Activated B cell treated with CpG ODN at 0.5 μM for 24 hours (primary cell): ENCODE measurements around the gene NUP54. TPM values are rescaled to one million over a fixed set of nuclear protein-coding genes. Genes with fewer than 3 reads are reported as not detected.

Experiments used
- ATAC-seq: fragments of 200-7000 bp; cut with Tn5 transposase; one replicate; pipeline ENCODE4 v1.10.0; 2021; ENCODE audit warnings: low read depth, mild to moderate bottlenecking, moderate library complexity
- CTCF ChIA-PET: fragments of 350-600 bp; sonication (Branson Sonifier 250); formaldehyde crosslinking; loops from one replicate; lab custom pipeline; 2021; ENCODE audit warnings: antibody characterized with exemption; lab: Charles Lee
- POLR2A ChIA-PET: fragments of 350-600 bp; sonication (Branson Sonifier 250); formaldehyde crosslinking; loops from one replicate; lab custom pipeline; 2021; ENCODE audit warnings: antibody characterized with exemption; lab: Charles Lee
- DNase-seq: peaks from one replicate; pipeline ENCODE4 v3.0.0; 2022
- H3K27ac Mint-ChIP-seq: one replicate; pipeline ENCODE4 v1.8.0; 2020; ENCODE audit warnings: mixed read lengths
- H3K27me3 Mint-ChIP-seq: one replicate; pipeline ENCODE4 v1.8.0; 2021; ENCODE audit warnings: mixed read lengths
- H3K36me3 Mint-ChIP-seq: one replicate; pipeline ENCODE4 v1.8.0; 2021; ENCODE audit warnings: low read depth, mixed read lengths
- H3K4me1 Mint-ChIP-seq: one replicate; pipeline ENCODE4 v1.8.0; 2021; ENCODE audit warnings: mixed read lengths
- H3K4me3 Mint-ChIP-seq: one replicate; pipeline ENCODE4 v1.8.0; 2020; ENCODE audit warnings: mild to moderate bottlenecking, mixed read lengths
- H3K9me3 Mint-ChIP-seq: one replicate; pipeline ENCODE4 v1.8.0; 2020; ENCODE audit warnings: mixed read lengths
- intact Hi-C: fragments of 100-400 bp; cut with micrococcal nuclease; formaldehyde crosslinking; loops from one replicate; pipeline ENCODE4 v1.15.1; 2024
- total RNA-seq: library from RNA; stranded (reverse); gene quantifications from 2 replicates; pipeline ENCODE4 v1.2.3, GENCODE V29; 2022
- TF ChIP-seq, protein P1 (sequence below): fragments of 200-600 bp; IDR thresholded peaks from one replicate; pipeline ENCODE4 v1.8.0; 2022; ENCODE audit warnings: antibody characterized with exemption, mild to moderate bottlenecking

Gene NUP54
- total RNA-seq, 1 donor from 2014 or later = 58.9 TPM

DNA sequence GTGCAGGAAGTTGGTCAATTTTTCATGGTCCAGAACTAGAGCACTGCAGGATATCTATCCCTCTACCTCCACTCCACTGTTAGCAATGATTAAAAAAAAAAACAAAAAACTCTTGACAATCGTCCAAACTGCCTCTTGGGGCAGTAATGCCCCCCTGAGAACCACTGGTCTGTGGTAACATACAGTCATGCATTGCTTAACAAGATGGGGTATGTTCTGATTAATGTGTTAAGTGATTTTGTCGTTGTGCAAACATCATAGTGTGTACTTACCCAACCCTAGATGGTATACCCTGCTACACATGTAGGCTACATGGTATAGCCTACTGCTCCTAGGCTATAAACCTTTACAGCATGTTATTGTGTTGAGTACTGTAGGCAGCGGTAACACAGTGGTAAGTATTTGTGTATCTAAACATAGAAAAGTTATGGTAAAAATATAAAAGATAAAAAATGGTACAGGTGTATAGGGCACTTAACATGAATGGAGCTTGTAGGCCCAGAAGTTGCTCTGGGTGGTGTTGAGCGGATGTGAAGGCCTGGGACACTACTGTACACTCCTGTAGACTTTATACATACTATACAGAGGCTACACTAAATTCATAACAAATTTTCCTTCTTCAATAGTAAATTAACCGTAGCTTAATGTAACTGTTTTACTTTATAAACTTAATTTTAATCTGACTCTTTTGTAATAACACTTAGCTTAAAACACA lies 39.6 kb downstream of the NUP54 start:
- H3K4me1 Mint-ChIP-seq = no peaks in the 10 kb centered on the region

DNA sequence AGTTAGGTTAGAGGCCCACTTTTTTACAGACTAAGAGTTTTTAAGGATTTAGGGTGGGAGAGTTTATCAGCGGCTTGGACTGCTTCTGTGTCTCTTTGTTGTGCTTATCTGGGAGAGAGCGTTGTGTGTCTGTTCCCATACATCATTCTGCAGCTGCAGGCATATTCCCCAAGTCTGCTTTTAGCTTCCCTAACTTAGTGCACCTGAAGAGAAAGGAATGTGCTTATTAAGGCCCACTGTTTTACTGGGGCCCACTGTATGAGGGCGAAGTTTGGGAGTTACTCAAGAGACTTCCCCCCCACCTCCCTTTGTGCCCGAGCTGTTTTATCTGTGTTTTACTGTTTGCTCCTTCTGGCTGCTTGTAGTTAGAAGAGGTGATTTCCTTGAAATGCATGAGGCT lies 41.8 kb downstream of the NUP54 start:
- intact Hi-C loops = no loop called here
- ATAC-seq (no peak), DNase-seq (no peak)
- Mint-ChIP-seq H3K27me3 (no peaks in the 10 kb centered on the region), H3K9me3 (no peaks in the 10 kb centered on the region), H3K4me3 (no peak overlapping the region), H3K4me1 (no peaks in the 10 kb centered on the region), H3K36me3 (no peaks in the 10 kb centered on the region), H3K27ac (no peak overlapping the region)
- TF ChIP-seq, protein P1, sequence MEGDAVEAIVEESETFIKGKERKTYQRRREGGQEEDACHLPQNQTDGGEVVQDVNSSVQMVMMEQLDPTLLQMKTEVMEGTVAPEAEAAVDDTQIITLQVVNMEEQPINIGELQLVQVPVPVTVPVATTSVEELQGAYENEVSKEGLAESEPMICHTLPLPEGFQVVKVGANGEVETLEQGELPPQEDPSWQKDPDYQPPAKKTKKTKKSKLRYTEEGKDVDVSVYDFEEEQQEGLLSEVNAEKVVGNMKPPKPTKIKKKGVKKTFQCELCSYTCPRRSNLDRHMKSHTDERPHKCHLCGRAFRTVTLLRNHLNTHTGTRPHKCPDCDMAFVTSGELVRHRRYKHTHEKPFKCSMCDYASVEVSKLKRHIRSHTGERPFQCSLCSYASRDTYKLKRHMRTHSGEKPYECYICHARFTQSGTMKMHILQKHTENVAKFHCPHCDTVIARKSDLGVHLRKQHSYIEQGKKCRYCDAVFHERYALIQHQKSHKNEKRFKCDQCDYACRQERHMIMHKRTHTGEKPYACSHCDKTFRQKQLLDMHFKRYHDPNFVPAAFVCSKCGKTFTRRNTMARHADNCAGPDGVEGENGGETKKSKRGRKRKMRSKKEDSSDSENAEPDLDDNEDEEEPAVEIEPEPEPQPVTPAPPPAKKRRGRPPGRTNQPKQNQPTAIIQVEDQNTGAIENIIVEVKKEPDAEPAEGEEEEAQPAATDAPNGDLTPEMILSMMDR = no peak
- ChIA-PET POLR2A (no interaction called here), CTCF (no interaction called here)

More for the DNA sequence above, 39.6 kb downstream of the NUP54 start:
- Mint-ChIP-seq H3K9me3 (no peaks in the 10 kb centered on the region), H3K4me3 (no peak overlapping the region), H3K27ac (no peak overlapping the region), H3K36me3 (peaks cover 10% of the 10 kb centered on the region), H3K27me3 (no peaks in the 10 kb centered on the region)
- CTCF ChIA-PET = no interaction called here
- POLR2A ChIA-PET = no interaction called here
- DNase-seq (no peak), ATAC-seq (no peak)
- TF ChIP-seq, protein P1 = no peak
- intact Hi-C loops = no loop called here

DNA sequence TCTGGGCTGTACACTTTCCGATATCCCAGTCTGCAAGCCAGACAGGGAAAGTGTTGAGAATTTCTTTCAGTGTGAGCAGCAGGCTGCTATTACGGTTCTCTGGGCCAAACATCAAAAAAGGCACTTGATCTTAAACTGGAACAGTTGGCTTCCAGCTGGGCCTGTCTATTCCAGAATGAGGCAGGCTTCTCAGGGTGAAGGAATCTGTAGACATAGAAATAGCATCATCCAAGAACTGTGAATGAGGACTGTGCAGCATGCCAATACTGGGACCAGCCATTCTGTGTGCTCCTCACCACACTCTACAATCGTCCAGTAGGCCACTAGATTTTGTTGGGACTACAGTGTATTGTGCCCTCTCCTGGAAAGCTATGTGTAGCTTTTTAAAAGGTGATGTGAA lies 42.5 kb downstream of the NUP54 start:
- H3K9me3 Mint-ChIP-seq = no peaks in the 10 kb centered on the region
- no peak overlapping the region for H3K4me3 Mint-ChIP-seq
- H3K27ac Mint-ChIP-seq = no peak overlapping the region
- intact Hi-C loops = no loop called here
- H3K27me3 Mint-ChIP-seq = no peaks in the 10 kb centered on the region
- no peak for DNase-seq
- ATAC-seq = no peak
- ChIA-PET CTCF (no interaction called here), POLR2A (no interaction called here)
- H3K4me1 Mint-ChIP-seq = no peaks in the 10 kb centered on the region
- H3K36me3 Mint-ChIP-seq = no peaks in the 10 kb centered on the region
- TF ChIP-seq, protein P1 = no peak

DNA sequence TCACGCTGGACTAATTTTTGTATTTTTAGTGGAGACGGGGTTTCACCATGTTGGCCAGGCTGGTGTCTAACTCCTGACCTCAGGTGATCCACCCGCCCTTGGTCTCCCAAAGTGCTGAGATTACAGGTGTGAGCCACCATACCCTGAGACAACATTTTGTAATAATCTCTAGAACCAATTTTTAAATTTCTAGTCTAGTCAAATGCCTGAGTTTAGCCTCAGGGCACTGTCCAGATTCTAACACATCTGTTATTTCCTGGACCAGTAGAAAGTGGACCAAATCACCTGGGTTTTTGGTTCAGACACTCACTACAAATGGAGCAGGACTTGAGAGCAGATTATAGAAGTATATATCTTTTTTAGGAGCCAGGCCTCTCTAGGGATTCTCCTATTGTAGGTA lies 52.1 kb downstream of the NUP54 start:
- DNase-seq = no peak
- Mint-ChIP-seq H3K4me1 (no peaks in the 10 kb centered on the region), H3K27ac (no peak overlapping the region), H3K36me3 (no peaks in the 10 kb centered on the region), H3K4me3 (no peak overlapping the region), H3K27me3 (peaks cover 3% of the 10 kb centered on the region), H3K9me3 (no peaks in the 10 kb centered on the region)
- TF ChIP-seq, protein P1 = no peak
- ChIA-PET POLR2A (no interaction called here), CTCF (no interaction called here)
- ATAC-seq = no peak
- intact Hi-C loops = no loop called here

DNA sequence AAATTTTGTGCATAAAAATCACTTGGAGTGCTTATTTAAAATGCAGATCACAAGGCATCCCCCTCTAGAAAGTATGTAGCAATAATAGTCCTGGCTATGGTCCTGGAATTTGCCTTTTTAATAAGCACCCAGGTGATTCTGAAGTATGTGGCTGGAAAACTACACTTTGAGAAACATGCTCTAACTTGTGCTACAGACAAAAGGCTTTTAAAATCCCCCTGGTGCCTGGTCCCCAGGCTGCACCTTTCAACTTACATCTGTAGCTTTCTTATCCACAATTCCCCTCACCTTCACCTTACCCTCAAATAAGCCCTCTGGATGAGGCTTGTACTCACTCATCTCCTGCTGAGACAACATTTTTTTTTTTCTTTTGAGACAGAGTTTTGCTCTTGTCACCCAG lies 52.6 kb downstream of the NUP54 start:
- H3K4me3 Mint-ChIP-seq = no peak overlapping the region

More for the DNA sequence above, 52.6 kb downstream of the NUP54 start:
- Mint-ChIP-seq H3K36me3 (no peaks in the 10 kb centered on the region), H3K27ac (no peak overlapping the region), H3K27me3 (peaks cover 3% of the 10 kb centered on the region), H3K9me3 (no peaks in the 10 kb centered on the region), H3K4me1 (peaks cover 2% of the 10 kb centered on the region)
- ATAC-seq (no peak), DNase-seq (no peak)
- intact Hi-C loops = no loop called here
- TF ChIP-seq, protein P1 = no peak
- ChIA-PET CTCF (no interaction called here), POLR2A (no interaction called here)
